AG04450 (cell line): ENCODE measurements around the gene ADARB2. TPM values are rescaled to one million over a fixed set of nuclear protein-coding genes. Genes with fewer than 3 reads are reported as not detected.

Source experiments
- CTCF ChIA-PET: fragments of 300-600, 350-600 bp; formaldehyde crosslinking; extraction: SDS; loops from one replicate; lab custom pipeline; 2022; ENCODE audit warnings: antibody characterized with exemption, inconsistent platforms; lab: Charles Lee
- POLR2A ChIA-PET: fragments of 350-600 bp; formaldehyde crosslinking; extraction: SDS; loops from one replicate; lab custom pipeline; 2021; ENCODE audit warnings: antibody characterized with exemption, inconsistent platforms; lab: Yijun Ruan, JAX
- DNase-seq: peaks from one replicate; pipeline ENCODE4 v3.0.0-alpha.2; 2011; ENCODE audit warnings: low read depth, low spot score
- H3K27ac ChIP-seq: one replicate; pipeline ENCODE4 v1.5.1; 2012; ENCODE audit warnings: low read depth, low read length, control low read depth
- H3K27me3 ChIP-seq: one replicate; pipeline ENCODE4 v1.6.0; 2012; ENCODE audit warnings: low read length; ENCODE audit not compliant: control insufficient read depth, insufficient read depth
- H3K4me3 ChIP-seq: 2 replicates; pipeline ENCODE4 v1.5.1; 2011; ENCODE audit warnings: mild to moderate bottlenecking, low read depth, low read length, control low read depth
- H3K9me3 ChIP-seq: 2 replicates; pipeline ENCODE4 v1.5.1; 2012; ENCODE audit warnings: low read length; ENCODE audit not compliant: control insufficient read depth, insufficient read depth
- polyA plus RNA-seq: library from polyadenylated mRNA; depleted of rRNA; stranded (reverse); fragments of >200 nt; gene quantifications from 2 replicates; pipeline ENCODE4 v1.2.3, GENCODE V29; 2011
- TF ChIP-seq, protein P1 (sequence below): IDR thresholded peaks from 2 replicates; pipeline ENCODE4 v1.5.1; 2011; ENCODE audit warnings: low read depth, low read length, control low read depth, inconsistent platforms

The ADARB2 gene
- polyA plus RNA-seq, 1 experiment = not detected

DNA sequence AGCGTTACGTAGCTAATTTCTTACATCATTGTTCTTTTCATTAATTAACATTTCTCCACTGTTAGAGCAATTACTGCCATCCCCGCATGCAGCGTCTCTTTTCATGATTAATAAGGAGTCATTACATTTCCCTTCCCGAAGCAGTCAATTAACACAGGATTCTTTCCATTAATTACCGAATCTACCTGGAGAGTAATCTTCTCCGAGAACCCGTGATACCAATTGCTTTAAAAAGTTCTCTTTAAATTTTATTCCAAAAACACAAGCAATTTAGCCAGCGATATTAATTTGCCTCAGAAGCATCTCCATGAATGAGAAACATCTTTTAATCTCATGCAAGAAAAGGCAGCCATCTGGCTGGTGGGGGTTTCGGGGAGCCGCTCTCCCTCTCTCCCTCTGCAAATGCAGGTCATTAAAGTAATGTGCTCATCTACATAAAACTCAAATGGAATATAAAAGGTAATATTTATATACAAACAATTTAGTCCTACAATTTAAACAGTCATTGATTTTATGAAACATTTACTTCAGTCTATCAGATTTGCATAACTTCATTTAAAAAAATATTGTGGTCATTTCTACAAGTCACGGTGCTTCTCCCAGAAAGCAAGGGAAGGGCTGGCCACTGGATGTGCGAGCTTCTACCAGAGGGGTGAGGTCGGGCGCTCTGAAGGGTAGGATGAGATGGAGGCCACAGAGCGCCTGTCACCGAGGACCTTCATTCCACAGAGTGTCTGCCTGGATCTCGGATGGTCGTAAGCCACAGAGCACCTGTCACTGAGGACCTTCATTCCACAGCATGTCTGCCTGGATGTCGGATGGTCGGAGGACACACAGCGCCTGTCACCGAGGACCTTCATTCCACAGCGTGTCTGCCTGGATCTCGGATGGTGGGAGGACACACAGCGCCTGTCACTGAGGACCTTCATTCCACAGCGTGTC lies 536.2 kb downstream of the ADARB2 start:
- ChIA-PET POLR2A (no interaction called here), CTCF (no interaction called here)
- DNase-seq = no peak
- Histone ChIP-seq H3K4me3 (no peak overlapping the region), H3K27me3 (no peaks in the 10 kb centered on the region), H3K9me3 (peaks cover 41% of the 10 kb centered on the region), H3K27ac (no peak overlapping the region)
- TF ChIP-seq, protein P1, sequence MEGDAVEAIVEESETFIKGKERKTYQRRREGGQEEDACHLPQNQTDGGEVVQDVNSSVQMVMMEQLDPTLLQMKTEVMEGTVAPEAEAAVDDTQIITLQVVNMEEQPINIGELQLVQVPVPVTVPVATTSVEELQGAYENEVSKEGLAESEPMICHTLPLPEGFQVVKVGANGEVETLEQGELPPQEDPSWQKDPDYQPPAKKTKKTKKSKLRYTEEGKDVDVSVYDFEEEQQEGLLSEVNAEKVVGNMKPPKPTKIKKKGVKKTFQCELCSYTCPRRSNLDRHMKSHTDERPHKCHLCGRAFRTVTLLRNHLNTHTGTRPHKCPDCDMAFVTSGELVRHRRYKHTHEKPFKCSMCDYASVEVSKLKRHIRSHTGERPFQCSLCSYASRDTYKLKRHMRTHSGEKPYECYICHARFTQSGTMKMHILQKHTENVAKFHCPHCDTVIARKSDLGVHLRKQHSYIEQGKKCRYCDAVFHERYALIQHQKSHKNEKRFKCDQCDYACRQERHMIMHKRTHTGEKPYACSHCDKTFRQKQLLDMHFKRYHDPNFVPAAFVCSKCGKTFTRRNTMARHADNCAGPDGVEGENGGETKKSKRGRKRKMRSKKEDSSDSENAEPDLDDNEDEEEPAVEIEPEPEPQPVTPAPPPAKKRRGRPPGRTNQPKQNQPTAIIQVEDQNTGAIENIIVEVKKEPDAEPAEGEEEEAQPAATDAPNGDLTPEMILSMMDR = no peak

DNA sequence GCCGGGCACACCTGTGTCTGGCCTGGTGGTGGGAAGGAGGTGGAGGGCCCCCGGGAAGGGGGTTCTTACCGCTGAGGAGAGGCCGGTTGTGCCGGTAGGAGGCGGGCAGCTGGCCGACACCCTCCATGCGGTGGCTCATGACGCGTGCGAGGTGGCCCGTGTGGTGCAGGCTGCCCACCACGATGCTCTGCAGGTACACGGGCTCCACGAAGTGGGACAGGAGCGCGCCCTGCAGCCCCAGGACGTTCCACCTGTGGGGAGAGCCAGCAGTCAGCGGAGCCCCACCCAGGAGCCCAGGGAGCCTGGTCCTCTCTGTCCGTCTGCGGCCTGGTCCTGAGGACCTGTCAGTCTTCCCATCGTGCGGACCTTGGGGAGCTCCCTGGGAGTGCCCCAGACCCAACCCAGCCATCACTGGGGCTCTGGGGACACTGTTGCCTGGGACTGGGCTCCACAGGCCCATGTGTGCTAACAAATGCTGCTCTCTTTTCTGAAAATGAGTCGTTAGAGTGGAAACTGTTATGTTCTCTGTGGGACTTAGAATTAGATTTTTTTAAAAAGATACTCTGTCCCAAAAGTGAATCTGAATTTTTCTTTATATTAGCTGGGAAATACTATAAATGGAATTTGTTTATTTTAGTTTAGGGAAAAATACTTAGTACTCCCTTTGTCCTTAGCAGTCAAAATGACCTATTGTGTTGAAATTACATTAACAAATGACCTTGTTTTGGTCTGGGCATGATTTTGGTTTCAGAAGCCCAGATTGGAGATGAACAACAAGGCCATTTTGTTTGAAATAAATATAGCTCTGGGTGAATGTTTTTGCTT lies 537.2 kb downstream of the ADARB2 start:
- Histone ChIP-seq H3K4me3 (no peak overlapping the region), H3K27me3 (no peaks in the 10 kb centered on the region), H3K9me3 (peaks cover 31% of the 10 kb centered on the region), H3K27ac (no peak overlapping the region)
- POLR2A ChIA-PET = no interaction called here
- DNase-seq = no peak
- TF ChIP-seq, protein P1 = no peak
- CTCF ChIA-PET = no interaction called here

DNA sequence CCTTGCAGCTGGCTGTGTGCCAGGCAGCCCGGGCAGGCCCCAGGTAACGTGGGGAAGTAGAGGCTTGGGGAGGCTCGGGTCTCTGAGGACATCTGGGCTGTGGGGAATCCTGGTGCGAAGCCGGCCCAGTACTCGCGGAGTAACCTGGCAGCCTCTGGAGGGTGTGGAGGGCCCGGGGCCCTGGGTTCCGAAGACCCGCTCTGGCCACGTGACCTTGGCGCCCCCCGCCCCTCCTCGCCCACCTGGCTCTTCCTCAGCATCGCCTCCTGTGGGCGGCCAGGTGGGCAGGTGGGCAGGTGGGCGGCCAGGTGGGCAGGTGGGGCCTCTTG lies 538.0 kb downstream of the ADARB2 start:
- Histone ChIP-seq H3K27ac (no peak overlapping the region), H3K9me3 (peaks cover 23% of the 10 kb centered on the region), H3K27me3 (no peaks in the 10 kb centered on the region), H3K4me3 (no peak overlapping the region)
- POLR2A ChIA-PET = no interaction called here
- TF ChIP-seq, protein P1 = no peak
- DNase-seq = no peak
- CTCF ChIA-PET = no interaction called here

DNA sequence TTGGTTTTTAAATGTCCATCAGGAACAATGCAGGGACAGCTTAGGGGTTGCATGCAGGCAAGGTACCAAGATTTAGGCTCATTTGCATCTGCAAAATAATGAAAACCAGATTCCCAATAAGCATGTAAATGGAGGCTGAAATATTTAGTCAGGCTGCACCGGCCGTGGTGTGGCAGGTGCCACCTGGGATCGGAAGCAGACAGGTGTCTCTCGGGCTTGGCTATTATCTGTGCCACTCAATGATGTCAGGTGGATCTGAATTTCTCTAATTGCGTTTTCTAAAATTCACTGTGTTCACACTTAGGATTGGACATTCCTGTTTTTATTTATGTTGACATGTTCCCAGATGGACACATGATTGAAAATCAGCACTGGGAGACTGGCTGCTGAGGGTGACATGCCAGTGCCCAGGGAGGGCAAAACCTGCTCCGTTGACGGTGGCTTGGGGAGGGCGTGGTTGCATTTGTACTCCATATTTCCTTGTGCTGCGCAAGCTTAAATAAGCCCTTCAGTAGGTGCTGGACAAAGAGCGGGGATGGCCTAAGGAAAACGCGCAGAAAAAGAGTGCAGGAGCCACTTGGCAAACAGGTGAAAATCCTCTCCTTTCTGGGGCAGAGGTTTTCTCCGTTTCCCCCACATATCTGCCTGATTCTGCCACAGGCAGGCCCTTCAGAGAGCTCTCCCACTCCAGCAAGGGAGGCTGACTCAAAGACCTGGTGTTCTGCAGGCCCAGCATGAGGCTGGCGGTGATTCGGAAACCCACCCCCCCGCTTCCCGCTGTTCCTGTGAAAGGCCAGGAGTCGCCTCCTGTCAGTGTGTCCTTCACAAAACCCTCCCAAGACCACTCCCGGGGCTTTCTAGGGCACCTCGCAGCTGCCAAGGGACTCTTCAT lies 538.6 kb downstream of the ADARB2 start:
- peaks cover 18% of the 10 kb centered on the region; the same call in 1 of the 2 replicates for H3K9me3 ChIP-seq
- CTCF ChIA-PET = no interaction called here
- no peak overlapping the region for H3K4me3 ChIP-seq
- H3K27me3 ChIP-seq = no peaks in the 10 kb centered on the region
- TF ChIP-seq, protein P1 = no peak
- no peak overlapping the region for H3K27ac ChIP-seq
- DNase-seq = no peak
- POLR2A ChIA-PET = no interaction called here
